Midbrain (tissue), 1 donor: ENCODE data around the gene ZNF423.

Source experiments
- DNase-seq: peaks from one replicate; lab custom pipeline; 2025; lab: John Stamatoyannopoulos, UW

ZNF423 gene

DNA sequence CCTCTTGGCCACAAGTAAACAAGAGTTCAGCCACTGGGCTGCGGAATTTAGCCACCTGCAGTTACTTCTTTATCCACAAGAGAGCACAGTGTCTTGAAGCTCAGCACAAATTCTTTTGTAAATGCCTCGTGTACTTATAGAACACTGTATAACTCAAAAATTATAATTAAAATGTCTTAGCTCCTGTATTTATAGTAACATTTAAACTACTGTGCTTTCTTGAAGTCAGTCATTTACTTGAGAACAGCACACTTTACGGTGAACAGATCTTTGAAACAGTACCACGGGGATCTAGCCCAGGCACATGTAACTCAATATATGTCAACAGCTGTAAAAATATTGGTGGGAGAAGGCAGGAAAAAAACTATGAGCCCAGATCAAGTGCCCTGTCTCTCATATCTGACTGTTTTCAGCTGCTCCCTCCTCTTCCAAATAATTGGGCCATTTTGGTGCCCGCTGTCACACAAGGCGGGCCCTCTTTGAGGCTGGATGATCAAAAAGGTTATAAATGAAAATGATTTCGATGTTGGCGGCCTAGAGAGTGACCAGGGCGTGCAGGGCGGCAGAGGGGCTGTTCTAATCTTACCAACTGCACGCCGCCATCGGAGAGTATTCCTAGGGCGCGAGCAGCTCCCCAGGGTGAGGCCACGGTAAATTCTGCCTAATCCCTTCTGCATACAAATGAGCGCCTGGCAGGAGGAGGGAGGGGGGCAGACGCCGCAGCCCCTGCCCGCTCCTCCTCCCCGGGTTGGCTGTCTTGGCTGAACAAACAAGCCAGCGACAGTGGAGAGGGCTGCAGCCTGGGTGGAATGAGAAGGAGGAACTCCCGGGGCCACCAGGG is 299.1 kb downstream of the ZNF423 start:
- DNase-seq: peak; percentile 27

DNA sequence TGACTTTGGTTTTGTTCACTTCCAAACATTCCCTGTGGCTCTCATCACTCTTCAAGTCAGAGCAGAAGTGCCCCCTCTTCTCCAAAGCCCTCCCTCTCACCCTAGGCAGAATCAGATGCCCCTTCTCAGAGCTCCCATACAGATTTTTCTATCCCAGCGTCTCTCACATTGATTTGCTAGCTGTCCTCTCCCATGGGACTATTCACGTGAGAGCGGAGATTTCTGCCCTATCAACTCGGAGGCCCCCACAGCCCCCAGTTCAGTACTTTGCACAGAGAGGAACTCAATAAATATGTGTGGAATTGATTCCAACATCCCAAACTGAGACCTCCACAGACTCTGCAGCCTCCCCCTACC is 299.7 kb downstream of the ZNF423 start:
- DNase-seq: no peak

DNA sequence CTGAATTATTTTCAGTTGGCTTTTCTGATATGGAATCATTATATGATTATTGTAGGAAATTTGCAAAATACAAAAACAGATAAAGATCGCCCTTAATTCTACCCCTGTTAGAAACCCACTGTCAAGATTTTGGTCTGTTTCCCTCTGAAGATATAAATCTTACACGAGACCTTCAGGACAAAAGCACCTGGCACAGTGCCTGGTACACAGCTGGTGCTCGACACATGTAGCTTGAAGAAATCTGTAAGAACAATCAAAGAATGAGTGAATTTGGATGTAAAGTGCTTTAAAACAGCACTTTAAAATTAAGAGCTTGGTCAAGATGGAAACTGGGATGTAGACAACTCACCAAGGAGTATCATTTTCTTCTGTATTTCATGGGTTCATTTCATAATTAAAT is 301.2 kb downstream of the ZNF423 start:
- no peak for DNase-seq

DNA sequence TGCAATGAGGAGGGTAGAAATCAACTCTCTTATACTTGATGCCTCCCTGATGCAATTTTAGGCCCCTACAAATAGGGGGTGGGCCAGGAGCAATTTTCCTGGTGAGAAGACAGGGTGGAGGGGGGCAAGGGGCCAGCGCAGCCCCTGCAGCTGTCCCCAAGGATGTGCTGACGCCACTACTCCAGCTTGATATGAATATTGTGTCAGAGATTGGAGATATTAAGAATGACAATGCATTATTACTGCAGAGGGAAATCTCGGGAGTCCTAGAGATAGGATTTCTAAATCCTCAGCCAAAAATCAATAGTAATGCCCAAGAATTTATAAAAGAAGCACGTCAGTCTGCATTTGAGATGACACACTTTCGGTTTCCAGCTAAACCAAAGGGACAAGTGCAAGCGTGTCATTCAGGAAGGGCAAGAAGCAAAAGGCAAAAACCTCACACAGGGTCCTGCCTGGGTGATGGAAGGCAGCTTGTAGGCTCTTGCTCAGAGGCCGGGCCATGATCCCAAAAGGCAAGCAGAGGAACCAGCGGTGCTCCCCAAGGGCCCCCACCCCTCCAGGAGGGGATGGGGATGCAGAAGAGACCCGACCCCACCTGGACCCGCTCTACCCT is 303.5 kb downstream of the ZNF423 start:
- no peak for DNase-seq

DNA sequence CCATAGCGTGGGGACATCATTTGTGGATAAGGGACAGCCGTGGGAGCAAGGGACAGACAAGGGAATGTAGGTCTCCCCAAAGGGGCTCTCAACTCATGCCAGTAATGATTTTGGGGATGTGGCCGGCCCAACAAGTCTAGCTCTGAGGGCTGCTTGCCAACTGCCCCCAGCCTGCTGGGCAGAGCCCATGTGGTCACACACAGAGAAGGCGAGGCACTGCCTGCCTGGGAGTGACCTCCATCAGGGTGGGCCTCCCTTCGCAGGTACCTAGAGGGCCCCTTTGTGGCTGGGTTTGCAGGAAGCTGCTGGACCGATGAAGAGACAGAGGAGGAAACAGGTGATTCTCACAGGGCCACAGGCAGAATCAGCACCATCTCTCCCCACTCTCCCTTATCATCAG is 305.2 kb downstream of the ZNF423 start:
- no peak for DNase-seq

DNA sequence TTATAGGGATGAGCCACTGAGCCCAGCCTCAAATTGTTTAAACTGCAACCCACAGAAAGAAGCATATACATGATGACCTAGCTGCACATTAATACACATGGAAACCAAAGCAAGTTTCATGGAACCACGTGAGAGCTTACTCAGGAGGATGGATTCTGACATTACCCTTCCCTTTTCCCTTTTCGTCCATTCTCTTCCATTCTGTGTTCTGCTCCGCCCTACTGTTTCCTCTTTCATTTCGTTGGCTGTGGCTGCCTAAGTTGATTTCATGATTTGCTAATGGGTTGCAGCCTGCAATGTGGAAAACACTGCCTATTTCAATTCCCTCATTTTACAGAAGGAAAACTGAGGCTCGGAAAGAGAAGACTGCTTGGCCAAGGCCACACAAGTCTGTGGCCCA is 305.8 kb downstream of the ZNF423 start:
- DNase-seq: no peak

DNA sequence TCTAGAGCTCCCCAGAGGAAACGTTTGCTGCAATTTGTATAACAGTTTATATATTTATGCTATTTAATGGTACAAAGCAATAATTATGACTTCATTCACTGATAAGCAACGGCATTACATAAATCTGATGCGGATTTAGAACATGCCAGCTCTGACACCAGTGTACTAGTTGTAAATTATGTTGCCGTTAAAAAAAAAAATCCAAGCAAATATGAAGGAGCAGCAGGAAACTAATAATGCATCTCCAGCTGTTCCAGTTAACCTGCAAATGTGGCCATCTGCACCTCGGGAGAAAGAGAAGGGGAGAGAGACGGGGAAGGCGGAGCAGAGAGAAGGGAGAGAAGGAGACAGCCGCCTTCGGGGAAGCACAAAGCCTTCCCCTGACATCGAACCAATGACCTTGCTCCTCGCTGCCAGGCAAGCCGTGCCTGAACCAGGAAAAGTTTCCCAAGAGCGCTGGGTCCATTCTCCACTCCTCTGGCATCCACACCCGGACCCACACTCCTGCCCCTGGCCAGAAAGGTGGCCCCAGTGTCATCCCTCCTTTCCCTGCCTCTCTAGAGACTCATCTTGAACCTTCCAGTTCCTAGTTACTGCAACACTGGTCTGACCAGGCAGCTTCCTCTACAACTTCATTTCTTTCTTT is 307.5 kb downstream of the ZNF423 start:
- no peak for DNase-seq

DNA sequence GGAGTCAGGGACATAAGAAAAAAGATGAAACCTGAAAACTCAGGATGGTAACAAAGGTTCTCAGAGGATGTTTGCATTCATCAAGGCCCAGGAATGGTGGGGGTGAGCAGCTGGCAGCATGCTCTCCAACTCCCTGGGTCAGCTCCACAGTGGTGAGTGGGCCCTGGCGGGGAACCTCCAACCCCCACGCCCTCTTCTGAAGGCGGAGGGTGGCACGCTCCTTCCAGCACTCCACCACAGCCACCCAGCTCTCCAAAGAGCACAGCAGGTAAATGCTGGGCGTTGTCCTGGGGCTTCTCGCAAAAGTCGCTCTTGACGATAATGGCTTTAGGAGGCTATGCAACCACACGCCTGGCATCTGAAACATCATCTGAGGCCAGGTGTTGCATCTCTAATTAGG is 308.5 kb downstream of the ZNF423 start:
- DNase-seq: no peak

DNA sequence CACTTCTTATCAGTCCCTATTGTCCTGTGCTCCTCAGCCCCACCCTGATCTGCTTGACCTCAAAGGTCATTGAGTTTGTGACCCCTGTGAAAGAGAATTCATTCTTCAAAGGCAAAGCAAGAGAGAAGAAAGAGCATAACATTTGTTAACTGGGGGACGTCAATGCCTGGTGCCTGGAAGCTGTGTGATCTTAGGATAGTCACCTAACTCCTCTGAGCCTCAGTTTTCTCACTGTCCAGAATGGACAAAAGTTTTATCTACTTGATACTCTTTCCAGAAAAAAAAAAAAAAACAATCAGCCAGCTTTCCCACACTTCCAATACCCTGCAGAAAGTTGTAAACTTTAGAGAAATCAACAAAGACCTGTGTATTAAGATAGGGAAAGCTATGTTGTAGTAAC is 309.2 kb downstream of the ZNF423 start:
- DNase-seq: no peak

DNA sequence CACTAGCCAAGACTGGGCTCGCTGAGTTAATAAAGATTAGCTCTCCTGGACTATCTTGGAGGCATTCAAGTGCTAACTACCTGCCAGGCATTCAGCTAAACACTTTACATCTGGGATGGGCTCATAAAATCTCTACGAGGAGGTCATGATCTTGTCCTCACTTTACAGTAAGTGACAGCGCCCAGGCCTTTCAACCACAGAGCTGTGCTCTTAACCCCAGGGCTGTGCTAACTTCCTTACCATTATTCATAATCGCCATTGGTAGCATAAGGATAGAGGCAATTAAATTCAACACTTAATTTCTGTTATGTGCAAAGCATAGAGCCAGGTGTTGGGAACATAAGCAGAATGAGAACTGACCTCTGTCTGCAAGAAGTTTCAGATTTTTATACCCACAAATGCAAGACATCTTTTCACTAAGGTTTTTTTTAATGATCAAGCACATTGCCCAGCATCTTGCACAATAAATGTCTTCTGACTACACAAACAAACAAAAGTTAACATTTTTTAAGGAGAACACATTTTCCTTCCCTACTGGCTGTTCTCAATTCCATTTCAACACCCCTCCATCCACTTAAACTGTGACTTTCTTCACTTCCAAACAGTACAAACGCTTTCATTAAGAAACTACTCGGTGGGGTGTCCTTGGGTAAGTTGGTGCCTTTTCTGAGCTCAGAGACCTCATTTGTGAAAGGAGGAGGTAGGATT is 310.0 kb downstream of the ZNF423 start:
- DNase-seq: no peak

DNA sequence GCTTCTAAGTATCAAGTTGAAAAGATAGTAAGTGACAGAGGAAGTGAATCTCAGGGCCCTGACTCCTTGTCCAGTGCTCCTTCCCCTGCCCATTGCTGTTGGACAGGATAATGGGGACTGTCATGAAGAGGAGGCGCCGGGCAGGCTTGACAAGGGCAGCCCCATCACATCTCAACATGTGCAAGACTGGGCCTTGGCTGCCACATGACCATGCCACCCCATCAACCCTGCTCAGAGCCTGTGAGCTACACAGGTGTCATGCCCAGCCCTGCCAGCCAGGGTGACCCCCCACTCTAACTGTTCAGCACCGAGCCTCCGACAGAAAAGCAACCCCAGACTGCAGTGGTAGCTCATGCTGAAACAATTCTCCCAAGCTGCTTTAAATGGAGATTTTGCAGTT is 310.7 kb downstream of the ZNF423 start:
- DNase-seq: no peak

DNA sequence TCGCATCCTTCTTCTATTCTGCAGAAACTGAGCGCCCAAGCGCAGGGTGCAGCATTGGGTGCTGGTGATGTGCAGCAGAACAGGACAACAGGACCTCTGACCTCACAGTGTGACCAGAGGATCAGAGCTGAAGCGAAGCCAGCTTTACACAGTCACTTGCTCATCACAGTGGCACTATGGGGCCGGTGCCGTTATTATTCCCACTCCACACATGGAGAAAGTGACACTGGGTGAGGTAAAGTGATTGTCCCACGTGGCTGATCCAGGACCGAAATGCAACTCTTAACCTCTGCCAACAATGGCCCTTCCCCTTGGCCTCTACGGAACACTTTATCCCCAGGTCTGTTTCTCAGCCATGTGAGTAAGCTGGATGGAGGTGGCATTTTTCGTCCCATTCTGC is 311.1 kb downstream of the ZNF423 start:
- DNase-seq: no peak

DNA sequence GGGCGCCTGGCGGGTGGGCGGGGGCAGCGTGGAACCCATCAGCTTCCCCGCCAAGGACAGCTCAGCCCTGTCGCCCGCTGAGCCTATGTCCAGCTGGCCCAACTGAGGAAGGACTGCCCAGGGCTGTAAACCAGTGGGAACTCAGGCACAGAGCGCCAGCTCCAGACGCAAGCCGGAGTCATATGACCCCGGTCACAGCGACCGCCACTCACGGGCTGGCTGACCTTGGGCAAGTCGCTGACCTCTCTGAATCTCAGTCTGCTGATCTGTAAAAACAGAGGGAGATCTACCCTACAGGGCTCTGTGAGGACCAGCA is 312.3 kb downstream of the ZNF423 start:
- DNase-seq: no peak

DNA sequence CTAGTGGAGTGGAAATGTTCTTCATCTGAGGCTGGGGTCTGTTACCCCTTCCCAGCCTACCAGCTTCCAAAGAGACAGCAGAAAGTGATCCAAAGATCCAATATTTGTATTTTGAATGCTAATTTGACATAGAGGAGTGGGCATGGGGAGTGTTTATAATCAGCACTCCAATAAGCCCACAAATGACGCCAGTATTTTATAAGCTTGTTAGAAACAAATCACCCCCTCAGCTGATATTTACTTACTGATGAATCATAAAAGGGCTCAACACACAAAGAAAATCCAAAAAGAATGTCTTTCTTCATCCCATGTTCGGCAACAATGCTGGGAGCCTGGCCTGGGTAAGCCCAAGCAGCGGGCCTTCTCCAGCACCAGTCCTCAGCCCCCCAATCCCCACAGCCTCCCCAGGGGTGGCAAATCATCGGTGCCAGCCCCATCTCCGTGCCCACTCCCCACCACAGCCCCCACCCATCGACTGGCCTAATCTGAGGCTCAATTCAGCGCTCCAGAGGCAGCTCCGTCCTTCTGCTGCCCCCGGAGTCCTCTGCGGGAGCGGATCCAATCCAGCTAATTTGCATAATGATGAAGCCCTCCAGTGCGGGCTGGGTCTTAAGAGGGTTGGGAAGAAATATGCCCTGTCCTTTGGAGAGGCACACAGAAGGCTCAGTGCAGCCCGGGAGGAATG is 312.8 kb downstream of the ZNF423 start:
- no peak for DNase-seq

DNA sequence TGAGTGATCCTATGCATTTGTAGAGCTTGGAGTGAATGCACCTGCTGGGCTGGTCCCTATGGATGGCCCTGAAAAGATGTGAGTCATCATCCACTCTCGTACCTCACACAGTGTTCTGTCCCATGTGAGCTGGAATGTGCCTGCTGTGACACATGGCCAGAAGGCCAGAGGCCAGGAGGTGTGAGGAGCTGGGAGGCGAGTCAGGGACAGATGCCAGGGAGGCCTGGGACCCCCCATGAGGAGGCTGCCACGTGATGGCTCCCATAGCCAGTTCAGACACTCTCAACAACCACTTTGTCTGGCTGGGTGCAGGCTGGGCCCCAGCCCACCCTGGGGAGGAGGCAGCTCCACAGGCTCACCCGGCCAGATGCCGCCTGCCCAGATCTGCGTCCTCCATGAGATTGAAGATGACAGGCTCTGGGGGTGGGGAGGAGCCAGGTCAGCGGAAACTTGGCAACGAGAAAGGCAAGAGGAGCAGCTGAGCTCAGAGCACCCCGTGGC is 313.5 kb downstream of the ZNF423 start:
- DNase-seq: no peak

DNA sequence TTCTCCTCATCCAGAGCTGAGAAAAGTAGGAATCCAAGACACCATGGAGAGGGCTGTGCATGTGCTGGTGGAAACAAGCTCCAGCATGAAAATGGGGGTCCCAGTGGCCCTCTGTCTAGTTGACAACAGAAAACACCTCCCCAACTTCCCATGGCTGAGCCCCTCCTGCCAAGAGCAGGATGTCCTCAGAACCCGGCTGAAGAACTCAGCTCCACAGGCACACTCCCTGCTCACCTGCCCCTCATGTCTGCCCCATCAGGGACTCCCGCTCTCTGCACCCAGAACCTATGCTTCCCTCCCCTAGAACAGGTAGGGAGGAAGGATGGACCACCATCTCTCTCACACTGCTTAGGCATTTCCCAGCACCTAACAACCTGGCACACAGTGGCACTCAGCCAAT is 315.1 kb downstream of the ZNF423 start:
- no peak for DNase-seq

DNA sequence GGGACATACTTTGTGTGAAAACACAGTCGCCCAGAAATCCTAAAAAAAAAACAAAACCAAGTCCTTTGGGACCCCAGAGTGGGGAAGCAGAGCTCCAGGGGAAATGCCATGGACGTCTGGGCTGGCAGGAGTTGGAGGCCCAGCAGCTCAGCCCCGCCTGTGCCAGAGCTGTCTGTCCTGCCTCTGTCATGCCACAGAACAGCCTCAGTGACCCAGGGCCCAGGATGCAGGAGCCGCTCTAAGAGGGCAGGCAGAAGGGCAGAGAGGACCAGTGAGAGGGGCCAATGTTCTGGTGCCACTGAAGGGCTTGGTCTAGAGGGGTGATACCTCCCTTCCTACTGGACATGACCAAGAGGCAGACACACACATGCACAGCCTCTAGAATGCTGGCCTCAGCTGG is 316.2 kb downstream of the ZNF423 start:
- DNase-seq: no peak

DNA sequence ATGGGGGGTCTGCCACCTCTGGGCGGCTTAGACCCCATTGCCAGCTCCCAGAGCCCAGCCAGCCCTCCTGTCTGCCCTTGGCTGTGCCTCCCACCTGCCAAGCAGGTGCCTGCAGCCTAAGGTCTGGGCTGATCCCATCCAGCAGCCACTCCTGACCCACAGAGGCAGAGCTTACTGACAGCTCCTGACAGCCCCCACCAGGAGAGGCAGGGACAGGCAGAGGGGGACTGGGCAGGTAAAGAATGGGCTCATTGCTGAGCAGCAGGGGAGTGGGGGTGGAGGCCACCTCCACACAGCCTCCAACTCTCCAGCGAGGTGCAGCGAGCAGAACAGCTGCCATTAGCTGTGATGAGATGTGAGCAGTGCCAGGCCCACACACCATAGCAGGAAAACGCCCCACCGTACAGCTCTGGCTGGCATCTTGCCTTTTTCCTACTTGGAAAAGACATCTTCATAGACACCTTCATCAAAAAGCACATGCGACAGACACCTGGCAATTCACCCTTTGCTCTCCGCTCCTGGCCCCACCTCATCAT is 317.9 kb downstream of the ZNF423 start:
- DNase-seq: no peak

DNA sequence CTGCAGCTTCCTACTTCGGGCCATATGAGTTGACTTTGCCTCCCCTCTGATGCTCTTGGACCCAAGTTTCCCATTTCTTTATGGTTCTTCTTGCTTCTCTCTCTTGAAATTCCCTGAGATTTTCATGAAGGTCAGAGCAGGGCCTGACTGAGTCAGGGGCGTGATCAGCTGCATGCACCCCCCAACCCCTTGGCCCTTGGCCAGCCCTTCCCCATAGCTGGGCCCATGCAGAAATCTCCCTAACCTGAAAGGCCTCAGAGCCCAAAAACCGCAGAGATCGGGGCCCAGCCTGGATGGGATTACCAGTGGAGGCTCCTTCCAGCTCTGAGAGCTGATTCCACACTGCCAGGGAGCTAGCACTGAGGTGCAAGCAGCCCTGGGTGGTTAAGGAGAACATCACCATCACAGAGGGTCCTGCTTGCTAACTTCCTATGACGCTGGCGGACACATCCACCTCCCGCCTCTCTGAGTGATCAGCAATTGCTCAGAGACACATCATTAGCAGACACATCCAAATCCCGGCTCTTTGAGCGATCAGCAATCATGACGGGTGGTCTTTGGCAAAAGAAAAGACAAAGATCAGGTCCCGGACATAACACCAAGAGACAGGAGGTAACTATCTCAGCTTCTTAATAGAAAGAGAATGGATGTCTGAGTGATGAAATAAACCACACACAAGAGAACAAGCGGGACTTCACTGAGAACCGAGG is 320.9 kb downstream of the ZNF423 start:
- DNase-seq: no peak

DNA sequence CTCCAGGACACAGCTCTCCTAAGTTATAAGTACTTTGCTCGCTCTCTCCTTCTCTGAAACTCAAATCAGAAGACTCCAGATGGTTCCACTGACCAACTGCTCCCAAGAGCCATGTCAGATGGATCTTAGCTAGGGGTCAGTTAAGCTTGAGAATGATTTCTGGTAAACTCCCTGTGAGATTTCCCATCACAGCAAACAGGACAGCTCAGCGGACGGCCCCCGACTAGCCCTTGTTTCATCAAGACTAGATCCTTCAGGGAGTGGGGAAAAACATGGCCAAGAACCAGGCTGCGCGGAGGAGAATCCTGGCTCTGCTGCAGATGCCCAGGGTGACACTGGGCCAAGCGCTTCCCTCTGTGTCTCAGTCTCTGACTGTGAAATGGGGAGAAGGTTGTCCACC is 322.5 kb downstream of the ZNF423 start:
- no peak for DNase-seq

DNA sequence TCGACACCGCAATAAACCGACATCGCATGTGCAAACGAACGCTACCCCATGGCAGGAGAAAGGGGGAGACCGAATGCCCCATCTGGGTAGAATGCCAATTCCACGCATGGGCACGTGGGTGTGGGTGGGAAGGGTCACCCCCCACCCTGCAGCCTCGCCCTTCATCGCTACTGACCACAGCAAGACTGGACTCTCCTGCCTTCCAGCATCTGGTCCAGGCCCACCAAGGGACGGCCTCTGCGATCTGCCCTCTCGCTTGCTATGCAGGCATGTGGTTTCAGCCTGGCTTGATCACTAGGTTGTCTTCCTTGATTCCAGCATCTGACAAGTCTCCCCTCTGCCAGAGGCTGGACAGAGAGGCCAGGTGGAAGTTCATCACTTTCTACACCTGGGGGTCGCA is 323.0 kb downstream of the ZNF423 start:
- no peak for DNase-seq
